Dedifferentiated amniotic fluid mesenchymal stem cell (primary cell): ENCODE data around the gene BCAR3.

Source experiments
- DNase-seq: peaks from one replicate; pipeline ENCODE4 v3.0.0-alpha.2; 2016; ENCODE audit errors: extremely low spot score

Gene BCAR3

GRCh38 chr1:93616221-93616995 is 65.2 kb downstream of the BCAR3 start:
- DNase-seq = no peak

- DNase-seq = no peak
These were observed 66.0 kb downstream of the BCAR3 start for GRCh38 chr1:93615582-93616150.

- DNase-seq = peak; percentile 65
These were observed 66.6 kb downstream of the BCAR3 start for GRCh38 chr1:93614986-93615581.

- DNase-seq = no peak
These were observed 67.1 kb downstream of the BCAR3 start for GRCh38 chr1:93614541-93614940.

GRCh38 chr1:93613898-93614297 is 67.7 kb downstream of the BCAR3 start:
- DNase-seq = peak; percentile 58

- DNase-seq = no peak
These were observed 69.1 kb downstream of the BCAR3 start for GRCh38 chr1:93612510-93612909.

GRCh38 chr1:93611668-93612067 is 70.0 kb downstream of the BCAR3 start:
- no peak for DNase-seq

GRCh38 chr1:93609536-93609935 is 72.1 kb downstream of the BCAR3 start:
- no peak for DNase-seq

- no peak for DNase-seq
These were observed 73.2 kb downstream of the BCAR3 start for GRCh38 chr1:93608187-93609109.

- DNase-seq = no peak
These were observed 73.8 kb downstream of the BCAR3 start for GRCh38 chr1:93607814-93608186.

- peak; percentile 79 for DNase-seq
These were observed 75.7 kb downstream of the BCAR3 start for GRCh38 chr1:93605812-93606512.

- DNase-seq = no peak
These were observed 76.5 kb downstream of the BCAR3 start for GRCh38 chr1:93605026-93605568.

GRCh38 chr1:93604411-93604810 is 77.2 kb downstream of the BCAR3 start:
- DNase-seq = no peak

GRCh38 chr1:93603601-93604000 is 78.0 kb downstream of the BCAR3 start:
- no peak for DNase-seq

- DNase-seq = no peak
These were observed 78.5 kb downstream of the BCAR3 start for GRCh38 chr1:93603106-93603505.

GRCh38 chr1:93602101-93602500 is 79.5 kb downstream of the BCAR3 start:
- DNase-seq = no peak

- DNase-seq = no peak
These were observed 80.0 kb downstream of the BCAR3 start for GRCh38 chr1:93601686-93602085.

- DNase-seq = no peak
These were observed 81.0 kb downstream of the BCAR3 start for GRCh38 chr1:93600663-93601062.

GRCh38 chr1:93599479-93599878 is 82.2 kb downstream of the BCAR3 start:
- no peak for DNase-seq

- DNase-seq = no peak
These were observed 82.7 kb downstream of the BCAR3 start for GRCh38 chr1:93598861-93599439.

- no peak for DNase-seq
These were observed 83.2 kb downstream of the BCAR3 start for GRCh38 chr1:93598396-93598795.
